SK-N-SH treated with all-trans-retinoic acid at 6 μM for 48 hours (cell line): Measurements from ENCODE around the gene PTOV1.

Experiments used
- ARNTL ChIP-seq: fragments of 450-650 bp; formaldehyde crosslinking; IDR thresholded peaks from 2 replicates; pipeline ENCODE4 v1.5.0; 2020; ENCODE audit warnings: low read depth, mild to moderate bottlenecking, moderate library complexity, borderline replicate concordance
- BACH2 ChIP-seq: fragments of 250-450 bp; sonication (Bioruptor Pico); IDR thresholded peaks from 2 replicates; pipeline ENCODE4 v1.9.0; 2021; ENCODE audit warnings: mild to moderate bottlenecking, borderline replicate concordance
- CSRNP3 ChIP-seq: fragments of 250-450 bp; sonication (Bioruptor Pico); IDR thresholded peaks from 2 replicates; pipeline ENCODE4 v1.5.1; 2021; ENCODE audit warnings: mild to moderate bottlenecking, moderate library complexity
- PPARA ChIP-seq: fragments of 250-450 bp; sonication (Bioruptor Pico); IDR thresholded peaks from 2 replicates; pipeline ENCODE4 v1.5.0; 2020; ENCODE audit warnings: mild to moderate bottlenecking, borderline replicate concordance
- TSHZ2 ChIP-seq: fragments of 250-450 bp; sonication (Bioruptor Pico); IDR thresholded peaks from 2 replicates; pipeline ENCODE4 v1.5.0; 2020; ENCODE audit warnings: mild to moderate bottlenecking, moderate library complexity
- ZC3H10 ChIP-seq: fragments of 250-450 bp; sonication (Bioruptor Pico); IDR thresholded peaks from 2 replicates; pipeline ENCODE4 v1.5.1; 2021; ENCODE audit warnings: mild to moderate bottlenecking, moderate library complexity
- ZFP3 ChIP-seq: fragments of 250-450 bp; sonication (Bioruptor Pico); IDR thresholded peaks from 2 replicates; pipeline ENCODE4 v1.5.0; 2020; ENCODE audit warnings: mild to moderate bottlenecking, moderate library complexity
- ZNF70 ChIP-seq: fragments of 450-650 bp; formaldehyde crosslinking; IDR thresholded peaks from 2 replicates; pipeline ENCODE4 v1.5.0; 2020; ENCODE audit warnings: mild to moderate bottlenecking, moderate library complexity
- ZNF8 ChIP-seq: fragments of 450-650 bp; formaldehyde crosslinking; IDR thresholded peaks from 2 replicates; pipeline ENCODE4 v1.5.0; 2020; ENCODE audit warnings: mild to moderate bottlenecking, moderate library complexity

- TF ChIP-seq ARNTL (no peak), ZNF70 (no peak), CSRNP3 (CRISPR knock-in tag) (no peak), TSHZ2 (CRISPR knock-in tag) (no peak), BACH2 (CRISPR knock-in tag) (no peak), ZC3H10 (CRISPR knock-in tag) (no peak), ZFP3 (CRISPR knock-in tag) (no peak), PPARA (CRISPR knock-in tag) (no peak), ZNF8 (no peak)
Measured at GRCh38 chr19:49827034-49827433, 23.9 kb upstream of the PTOV1 start.
